Jurkat, Clone E6-1 (cell line): ENCODE measurements around the gene SYP. TPM values are rescaled to one million over a fixed set of nuclear protein-coding genes. Genes with fewer than 3 reads are reported as not detected.

Source experiments
- DNase-seq: peaks from one replicate; pipeline ENCODE4 v3.0.0-alpha.2; 2011; ENCODE audit warnings: low read depth, low spot score
- H3K4me3 ChIP-seq: 2 replicates; pipeline ENCODE4 v1.5.1; 2011; ENCODE audit warnings: mild to moderate bottlenecking, low read length, control low read depth, moderate library complexity
- polyA plus RNA-seq: library from polyadenylated mRNA; unstranded; fragments of >200 nt; gene quantifications from one replicate; pipeline ENCODE4 v1.2.1, GENCODE V29; 2012; ENCODE audit warnings: missing spikeins; ENCODE audit not compliant: insufficient read length, insufficient read depth

Gene SYP
- 2.4 TPM for polyA plus RNA-seq

GRCh38 chrX:49199906-49200771, at the start of gene SYP:
Gene SYP, minus strand, starts transcription at chrX:49200193. Its CDS starts 7 bp downstream, at chrX:49200186.
- DNase-seq, result peak; percentile 71
- peak within 1 kb of the TSS; percentile 43 for H3K4me3 ChIP-seq

- H3K4me3 ChIP-seq, result no peak overlapping the region
- no peak for DNase-seq
Observed at GRCh38 chrX:49249616-49250015, 49.6 kb upstream of the SYP start.

GRCh38 chrX:49249071-49249470, 49.1 kb upstream of the SYP start:
- H3K4me3 ChIP-seq, result no peak overlapping the region
- DNase-seq, result no peak

- no peak overlapping the region for H3K4me3 ChIP-seq
- no peak for DNase-seq
Observed at GRCh38 chrX:49247916-49248811, 48.2 kb upstream of the SYP start.

- H3K4me3 ChIP-seq, result no peak overlapping the region
- DNase-seq, result no peak
Observed at GRCh38 chrX:49247346-49247745, 47.4 kb upstream of the SYP start.

- no peak overlapping the region for H3K4me3 ChIP-seq
- DNase-seq, result no peak
Observed at GRCh38 chrX:49246541-49246940, 46.5 kb upstream of the SYP start.

GRCh38 chrX:49244207-49244606, 44.2 kb upstream of the SYP start:
- no peak for DNase-seq
- H3K4me3 ChIP-seq, result no peak overlapping the region

GRCh38 chrX:49243166-49243565, 43.2 kb upstream of the SYP start:
- no peak for DNase-seq
- no peak overlapping the region for H3K4me3 ChIP-seq

- no peak for DNase-seq
- no peak overlapping the region for H3K4me3 ChIP-seq
Observed at GRCh38 chrX:49242545-49243066, 42.6 kb upstream of the SYP start.

GRCh38 chrX:49238735-49239134, 38.7 kb upstream of the SYP start:
- no peak overlapping the region for H3K4me3 ChIP-seq

GRCh38 chrX:49237060-49237459, 37.1 kb upstream of the SYP start:
- no peak for DNase-seq
- H3K4me3 ChIP-seq, result no peak overlapping the region

More at GRCh38 chrX:49238735-49239134, 38.7 kb upstream of the SYP start:
- no peak for DNase-seq

GRCh38 chrX:49233887-49234555, 34.0 kb upstream of the SYP start:
- no peak for DNase-seq
- no peak overlapping the region for H3K4me3 ChIP-seq

GRCh38 chrX:49233176-49233575, 33.2 kb upstream of the SYP start, which contains the start of gene CACNA1F:
Gene CACNA1F, minus strand, starts transcription at chrX:49233340. Its CDS starts 31 bp downstream, at chrX:49233309.
- no peak within 1 kb of the TSS for H3K4me3 ChIP-seq
- DNase-seq, result no peak

- DNase-seq, result no peak
- H3K4me3 ChIP-seq, result no peak overlapping the region
Observed at GRCh38 chrX:49232525-49232924, 32.5 kb upstream of the SYP start.

GRCh38 chrX:49231333-49232000, 31.5 kb upstream of the SYP start:
- no peak for DNase-seq
- no peak overlapping the region for H3K4me3 ChIP-seq

GRCh38 chrX:49230500-49231232, 30.7 kb upstream of the SYP start:
- no peak overlapping the region for H3K4me3 ChIP-seq
- DNase-seq, result no peak

GRCh38 chrX:49228185-49228584, 28.2 kb upstream of the SYP start:
- no peak for DNase-seq
- no peak overlapping the region for H3K4me3 ChIP-seq

GRCh38 chrX:49227726-49228125, 27.7 kb upstream of the SYP start:
- no peak for DNase-seq
- no peak overlapping the region for H3K4me3 ChIP-seq
